Measurements from ENCODE around the gene XKRX. TPM values are rescaled to one million over a fixed set of nuclear protein-coding genes. Genes with fewer than 3 reads are reported as not detected.

XKRX gene
- under 0.01 and 0.29 TPM in 2 replicates for total RNA-seq

- no peaks in the 10 kb centered on the region for H3K79me2 ChIP-seq (ENCODE audit: insufficient read depth, low read length)
- no peak within 1 kb of the TSS for H3K27ac ChIP-seq (ENCODE audit: low read depth, low read length)
- H2AFZ ChIP-seq (ENCODE audit: low read length), result peak within 1 kb of the TSS; percentile 72
- H3K4me1 ChIP-seq (ENCODE audit: insufficient read depth, low read length), result no peaks in the 10 kb centered on the region
- H3K27me3 ChIP-seq (ENCODE audit: insufficient read depth, low read length), result peaks cover 9% of the 10 kb centered on the region
- H3K4me3 ChIP-seq (ENCODE audit: insufficient read depth, low read length), result peak within 1 kb of the TSS; percentile 65
- no peaks in the 10 kb centered on the region for H4K20me1 ChIP-seq (ENCODE audit: insufficient read depth, low read length)
- peaks cover 4% of the 10 kb centered on the region for H3K9me3 ChIP-seq (ENCODE audit: low read depth, low read length)
- no peak for TF ChIP-seq CTCF (IDR thresholded peaks at IDR 0.05; ENCODE audit: extremely low read depth, low read depth, low read length)
- peak; percentile 75 for DNase-seq (ENCODE audit: insufficient read length, low spot score, missing footprints)
- H3K4me2 ChIP-seq (ENCODE audit: insufficient read depth, low read length), result peak within 1 kb of the TSS; percentile 60
- no peaks in the 10 kb centered on the region for H3K36me3 ChIP-seq (ENCODE audit: insufficient read depth, low read length)
Measured at GRCh38 chrX:100928660-100929613, at the start of gene XKRX. XKRX (minus strand) TSS chrX:100928917; CDS start chrX:100928304, 613 bp downstream.

- Histone ChIP-seq H2AFZ (ENCODE audit: low read length) (no peak overlapping the region), H4K20me1 (ENCODE audit: insufficient read depth, low read length) (no peaks in the 10 kb centered on the region), H3K4me1 (ENCODE audit: insufficient read depth, low read length) (peaks cover 23% of the 10 kb centered on the region), H3K27me3 (ENCODE audit: insufficient read depth, low read length) (no peaks in the 10 kb centered on the region), H3K27ac (ENCODE audit: low read depth, low read length) (no peak overlapping the region), H3K9me3 (ENCODE audit: low read depth, low read length) (no peaks in the 10 kb centered on the region), H3K36me3 (ENCODE audit: insufficient read depth, low read length) (no peaks in the 10 kb centered on the region), H3K4me3 (ENCODE audit: insufficient read depth, low read length) (no peak overlapping the region), H3K4me2 (ENCODE audit: insufficient read depth, low read length) (no peak overlapping the region), H3K79me2 (ENCODE audit: insufficient read depth, low read length) (no peaks in the 10 kb centered on the region)
- no peak for DNase-seq (ENCODE audit: insufficient read length, low spot score, missing footprints)
- no peak for TF ChIP-seq CTCF (IDR thresholded peaks at IDR 0.05; ENCODE audit: extremely low read depth, low read depth, low read length)
Measured at GRCh38 chrX:100976211-100976610, 47.5 kb upstream of the XKRX start.

GRCh38 chrX:100975212-100975611 is 46.5 kb upstream of the XKRX start:
- Histone ChIP-seq H2AFZ (ENCODE audit: low read length) (no peak overlapping the region), H3K9me3 (ENCODE audit: low read depth, low read length) (no peaks in the 10 kb centered on the region), H3K36me3 (ENCODE audit: insufficient read depth, low read length) (no peaks in the 10 kb centered on the region), H3K4me3 (ENCODE audit: insufficient read depth, low read length) (no peak overlapping the region), H4K20me1 (ENCODE audit: insufficient read depth, low read length) (no peaks in the 10 kb centered on the region), H3K4me1 (ENCODE audit: insufficient read depth, low read length) (peaks cover 13% of the 10 kb centered on the region), H3K27me3 (ENCODE audit: insufficient read depth, low read length) (no peaks in the 10 kb centered on the region), H3K4me2 (ENCODE audit: insufficient read depth, low read length) (no peak overlapping the region), H3K79me2 (ENCODE audit: insufficient read depth, low read length) (no peaks in the 10 kb centered on the region), H3K27ac (ENCODE audit: low read depth, low read length) (no peak overlapping the region)
- no peak for DNase-seq (ENCODE audit: insufficient read length, low spot score, missing footprints)
- no peak for TF ChIP-seq CTCF (IDR thresholded peaks at IDR 0.05; ENCODE audit: extremely low read depth, low read depth, low read length)

GRCh38 chrX:100973411-100973810 is 44.7 kb upstream of the XKRX start:
- Histone ChIP-seq H3K79me2 (ENCODE audit: insufficient read depth, low read length) (no peaks in the 10 kb centered on the region), H3K9me3 (ENCODE audit: low read depth, low read length) (no peaks in the 10 kb centered on the region), H3K4me3 (ENCODE audit: insufficient read depth, low read length) (no peak overlapping the region), H3K4me2 (ENCODE audit: insufficient read depth, low read length) (no peak overlapping the region), H2AFZ (ENCODE audit: low read length) (no peak overlapping the region), H3K27me3 (ENCODE audit: insufficient read depth, low read length) (no peaks in the 10 kb centered on the region), H3K4me1 (ENCODE audit: insufficient read depth, low read length) (peaks cover 10% of the 10 kb centered on the region), H3K36me3 (ENCODE audit: insufficient read depth, low read length) (no peaks in the 10 kb centered on the region), H3K27ac (ENCODE audit: low read depth, low read length) (no peak overlapping the region), H4K20me1 (ENCODE audit: insufficient read depth, low read length) (no peaks in the 10 kb centered on the region)
- no peak for TF ChIP-seq CTCF (IDR thresholded peaks at IDR 0.05; ENCODE audit: extremely low read depth, low read depth, low read length)
- DNase-seq (ENCODE audit: insufficient read length, low spot score, missing footprints), result peak; percentile 73
